Activated CD8-positive, alpha-beta memory T cell treated with anti-CD3 and anti-CD28 coated beads, Interleukin-2, amount 50 U/mL, for 48 hours (primary cell): ENCODE data around the gene GALNT14.

Experiments
- DNase-seq: peaks from one replicate; pipeline ENCODE4 v3.0.0-alpha.2; 2020

GALNT14 gene

DNA sequence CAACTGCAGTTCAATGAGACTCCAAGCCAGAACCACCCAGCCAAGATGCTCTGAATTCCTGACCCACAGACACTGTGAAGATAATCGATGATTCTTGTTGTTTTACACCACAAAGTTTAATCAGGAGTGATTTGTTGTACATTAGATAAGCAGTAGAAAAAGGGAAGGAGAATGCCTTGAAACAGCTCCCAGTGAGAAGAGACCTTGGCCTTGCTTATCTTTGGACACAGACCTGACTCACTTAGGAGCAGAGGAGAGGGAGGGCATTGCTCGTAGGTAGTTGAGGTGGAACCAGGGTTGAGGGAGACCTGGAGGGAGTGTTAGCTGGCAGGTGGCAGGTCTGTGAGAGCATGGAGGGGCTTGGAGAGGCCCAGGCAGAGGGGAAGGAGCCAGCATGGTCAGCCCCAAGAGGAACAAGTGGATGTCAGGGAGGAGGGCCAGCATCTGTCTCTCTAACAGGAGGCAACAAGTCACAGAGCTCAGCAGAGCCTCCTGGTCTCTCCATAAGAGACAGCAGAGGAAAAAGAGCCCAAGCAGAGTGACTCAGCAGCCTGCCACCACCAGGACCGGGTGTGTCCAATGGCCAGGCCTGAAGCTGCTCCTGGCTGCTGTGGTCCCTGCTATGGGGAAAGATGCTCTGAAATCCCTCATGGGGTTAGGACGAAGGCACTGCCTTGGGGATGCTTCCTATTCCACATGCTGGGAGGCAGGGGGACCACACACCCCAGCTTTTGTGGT is 169.4 kb downstream of the GALNT14 start:
- DNase-seq = no peak

DNA sequence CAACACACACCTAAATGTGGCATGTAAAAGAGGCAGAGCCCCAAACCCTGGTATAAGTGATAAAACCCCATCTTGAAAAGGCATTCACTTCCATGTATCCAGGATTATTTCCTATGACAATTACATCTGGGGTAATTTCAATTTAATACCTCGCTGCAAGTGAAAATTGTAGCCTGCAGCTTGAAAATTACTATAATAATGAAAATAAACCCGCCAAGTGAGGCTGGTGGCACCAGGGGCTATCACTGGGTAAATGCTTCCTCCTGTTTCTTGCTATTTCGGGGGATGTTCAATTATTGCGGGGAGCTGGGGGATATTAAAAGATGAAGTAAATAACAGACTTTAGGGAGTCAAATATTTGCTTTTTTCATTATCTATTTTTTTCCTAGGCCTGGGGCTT is 171.5 kb downstream of the GALNT14 start:
- DNase-seq = no peak

DNA sequence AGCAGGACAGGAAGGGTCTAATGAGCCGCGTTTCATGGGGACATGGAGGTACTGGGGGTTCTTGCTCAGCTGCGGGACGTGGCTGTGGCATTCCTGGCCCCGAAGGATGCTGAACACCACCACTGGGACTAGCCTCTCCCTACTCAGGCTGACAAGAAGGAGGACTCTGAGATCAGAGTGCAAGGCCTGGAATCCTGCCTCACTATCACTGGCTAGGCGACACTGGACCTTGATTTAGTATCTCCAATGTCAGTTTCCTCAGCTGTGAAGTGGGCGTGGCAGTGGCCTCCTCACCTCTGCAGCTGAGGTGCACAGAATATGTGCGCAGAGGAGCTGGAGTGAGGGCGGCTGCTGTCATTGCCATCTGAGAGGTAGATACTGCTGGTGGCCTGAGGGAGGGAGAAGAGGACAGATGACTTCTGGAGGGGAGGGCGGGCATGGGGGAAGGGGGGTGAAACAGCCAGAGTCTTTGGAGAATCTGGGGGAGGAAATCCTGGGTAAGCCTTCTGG is 173.2 kb downstream of the GALNT14 start:
- no peak for DNase-seq

DNA sequence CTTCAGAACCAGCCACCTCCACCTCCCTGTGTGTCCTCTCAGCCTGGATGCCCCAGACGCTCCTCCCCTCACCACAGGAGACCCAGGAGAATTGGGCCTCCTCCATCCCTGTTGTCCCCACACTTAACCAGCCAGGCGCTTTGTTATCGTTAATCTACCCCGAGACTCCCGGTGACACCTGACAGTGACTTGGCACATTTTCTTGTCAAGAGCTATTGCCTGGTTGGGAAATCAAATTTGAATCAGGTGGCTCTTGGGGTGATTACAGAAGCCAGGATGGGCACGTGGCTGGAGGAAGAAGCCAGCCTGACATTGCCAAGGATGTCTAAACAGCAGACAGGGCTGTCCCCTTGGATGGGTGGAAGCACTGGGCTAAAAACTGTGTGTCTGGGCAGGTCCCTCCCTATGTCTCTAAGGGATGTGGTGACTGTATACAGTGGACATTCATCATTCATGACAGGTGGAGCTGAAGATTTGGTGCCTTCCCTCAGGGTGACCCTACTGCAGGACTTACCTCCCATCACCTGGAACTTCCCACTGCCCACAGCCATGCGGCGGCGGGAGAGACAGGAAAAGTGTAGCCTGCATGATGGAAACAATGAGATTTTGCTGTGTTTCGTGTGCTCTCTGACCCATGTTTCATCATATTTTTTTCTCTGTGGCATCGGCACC is 173.8 kb downstream of the GALNT14 start:
- DNase-seq = no peak

DNA sequence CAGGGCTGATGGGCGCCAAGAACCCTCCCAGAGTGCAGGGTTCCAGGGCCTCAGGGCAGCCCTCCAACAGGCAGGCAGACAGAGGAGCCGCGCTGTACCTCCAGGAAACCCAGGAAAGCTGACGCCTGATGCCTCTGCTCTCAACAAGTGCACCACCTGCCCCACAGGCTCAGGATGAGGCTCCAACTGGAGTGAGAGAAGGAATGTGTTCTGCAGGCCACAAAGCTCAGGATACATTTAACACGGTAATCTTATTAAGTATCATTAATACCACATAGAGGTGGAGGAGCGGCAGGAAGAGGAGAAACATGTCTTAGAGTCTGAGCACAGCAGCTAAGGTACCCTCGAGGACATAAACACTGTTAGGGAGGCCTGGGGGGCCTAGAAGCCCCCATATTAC is 175.1 kb downstream of the GALNT14 start:
- DNase-seq = no peak

DNA sequence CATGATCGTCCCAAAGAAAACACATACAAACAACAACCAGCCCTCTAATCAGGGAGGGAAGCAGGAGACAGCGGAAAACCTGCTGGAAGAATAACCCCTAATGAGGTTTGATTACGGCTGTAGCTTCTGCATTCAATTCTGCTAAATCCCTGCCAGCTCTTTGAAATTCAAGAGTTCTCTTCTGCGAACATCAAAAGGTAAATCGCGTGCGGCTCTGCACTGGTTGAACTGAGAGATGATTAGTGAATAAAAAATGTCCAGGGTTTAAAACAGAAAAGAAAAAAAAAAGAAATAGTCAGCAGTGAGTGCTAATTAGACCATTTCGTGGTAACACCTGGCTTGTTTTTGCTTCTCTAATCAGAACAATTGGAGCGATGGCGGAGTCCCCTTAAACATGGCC is 178.0 kb downstream of the GALNT14 start:
- DNase-seq = no peak

DNA sequence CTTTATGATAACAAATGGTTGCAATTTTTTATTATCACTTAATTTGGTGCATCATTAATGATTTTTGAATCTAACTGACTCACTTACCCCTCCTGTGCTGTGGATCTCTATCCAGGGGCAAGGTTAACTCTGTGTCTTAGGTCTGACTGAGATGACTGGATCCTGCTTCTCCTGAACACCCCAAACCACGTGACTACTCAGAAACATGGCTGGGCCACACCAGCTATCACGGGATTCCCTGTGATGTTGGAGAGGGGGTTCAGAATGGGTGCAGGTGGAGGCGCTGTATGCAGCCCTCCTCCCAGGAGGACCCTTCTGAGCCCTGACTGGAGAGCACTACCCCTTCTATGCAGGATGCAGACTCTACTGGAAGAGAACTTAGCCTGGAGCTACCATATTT is 178.6 kb downstream of the GALNT14 start:
- DNase-seq = no peak

DNA sequence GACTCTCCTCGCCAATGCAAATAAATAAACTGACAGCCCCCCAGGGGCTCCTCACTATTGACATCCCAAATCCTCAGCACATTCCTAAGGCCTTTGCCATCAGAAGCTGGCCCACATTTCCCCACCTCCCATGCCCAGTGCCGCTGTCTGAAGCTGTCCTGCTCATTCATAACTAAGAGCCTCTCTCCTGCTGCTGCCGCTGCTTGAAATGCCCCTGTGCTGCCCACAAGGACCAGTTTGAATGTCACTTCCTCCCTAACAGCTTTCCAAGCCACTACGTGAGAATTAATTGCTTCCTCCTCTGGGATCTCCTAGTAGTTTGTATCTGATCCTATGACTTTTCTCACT is 179.3 kb downstream of the GALNT14 start:
- DNase-seq = no peak

DNA sequence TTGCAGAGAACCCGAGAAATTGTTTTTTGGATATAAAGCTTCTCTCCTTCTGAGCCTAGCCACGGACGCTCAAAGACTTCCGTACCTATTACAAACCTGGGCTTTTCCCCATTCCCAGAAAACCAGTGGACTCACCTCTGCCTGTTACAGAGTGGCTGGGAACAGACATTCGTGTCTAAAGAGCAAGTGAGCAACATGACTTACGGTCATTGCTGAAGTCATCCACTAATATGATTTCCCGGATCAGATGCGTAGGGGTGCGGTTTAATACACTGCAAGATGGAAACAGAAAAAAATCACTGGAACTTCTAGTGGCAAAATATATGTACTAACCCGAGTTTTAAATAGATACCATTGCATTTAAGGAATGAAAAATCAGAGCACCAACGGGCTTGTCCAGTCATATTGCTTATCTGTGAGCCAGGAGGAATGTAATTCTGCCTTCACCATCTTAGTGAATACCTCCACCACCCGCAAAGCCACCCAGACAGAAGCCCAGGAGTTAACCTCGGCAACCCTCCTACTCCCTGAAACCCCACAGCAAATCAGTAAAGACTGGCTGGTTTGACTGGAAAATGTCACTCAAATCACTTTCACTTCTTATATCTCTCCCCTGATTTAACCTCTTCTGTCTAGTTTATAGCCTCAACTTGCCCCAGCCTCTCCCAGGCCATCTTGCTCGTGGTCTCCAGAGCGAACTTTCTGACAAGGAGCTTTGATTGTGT is 179.9 kb downstream of the GALNT14 start:
- DNase-seq = no peak

DNA sequence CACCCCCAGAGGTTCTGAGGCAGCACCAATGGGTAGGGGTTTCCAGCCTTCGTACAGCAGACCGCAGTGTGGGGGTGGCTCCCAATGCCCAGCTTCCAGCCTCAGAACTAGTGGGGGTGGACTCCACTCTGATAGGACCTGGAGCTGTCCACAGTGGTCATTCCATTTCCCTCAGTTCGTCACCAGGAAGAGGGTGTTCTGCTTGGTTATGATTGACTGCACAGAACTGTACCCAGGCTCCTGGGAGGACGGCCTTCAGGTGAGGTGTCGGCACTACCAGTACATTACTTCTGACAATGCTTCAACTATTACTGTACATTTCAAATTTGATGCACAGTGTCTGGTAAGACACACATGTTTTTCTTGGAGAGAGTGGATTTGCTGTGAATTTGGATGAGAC is 180.6 kb downstream of the GALNT14 start:
- DNase-seq = no peak

DNA sequence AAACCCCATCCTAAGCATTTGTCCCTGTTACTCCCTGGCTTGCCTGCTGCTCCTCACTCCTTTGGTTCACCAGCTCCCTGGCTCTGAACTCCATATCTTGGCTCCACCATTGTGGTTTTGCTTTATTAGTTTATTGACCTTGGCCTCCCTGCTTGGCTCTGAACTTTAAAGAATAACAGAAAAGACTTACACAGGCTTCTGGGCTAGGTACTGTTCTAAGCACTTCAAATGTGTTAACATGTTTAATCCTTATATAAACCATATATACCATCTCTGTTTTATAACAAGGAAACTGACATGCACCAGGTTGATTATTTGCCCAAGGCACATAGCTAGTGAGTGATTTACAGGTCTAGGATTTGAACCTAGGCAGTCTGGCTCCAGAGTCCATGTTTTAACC is 181.2 kb downstream of the GALNT14 start:
- DNase-seq = no peak

DNA sequence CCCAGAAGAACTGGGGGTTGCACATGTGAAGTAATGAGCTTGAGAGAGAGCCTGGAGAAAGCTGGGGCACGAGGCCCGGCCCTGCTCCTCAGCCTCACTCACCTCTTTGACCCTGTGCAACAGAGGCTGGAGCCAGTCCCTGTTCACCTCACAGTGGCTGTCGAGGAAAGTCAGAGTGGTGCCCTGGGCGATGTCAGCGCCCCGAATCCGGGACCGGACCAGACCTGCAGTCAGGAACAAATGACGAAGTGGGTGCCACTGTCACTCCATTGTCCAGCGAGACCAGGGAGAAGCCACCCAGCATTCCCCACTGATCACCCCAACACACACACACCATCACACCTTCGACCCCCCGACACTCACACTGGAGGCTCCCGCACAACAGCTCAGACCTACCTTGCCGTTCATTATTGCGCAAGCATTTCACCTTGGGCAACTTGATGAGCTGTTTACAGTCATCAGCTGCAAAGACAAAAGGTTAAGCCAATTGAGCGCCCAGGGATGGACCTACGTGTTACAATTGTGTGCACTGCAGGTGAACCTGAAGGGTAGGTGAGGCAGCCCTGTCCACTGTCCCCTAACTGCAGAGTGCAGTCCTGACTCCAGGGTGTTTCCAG is 182.6 kb downstream of the GALNT14 start:
- DNase-seq = no peak

DNA sequence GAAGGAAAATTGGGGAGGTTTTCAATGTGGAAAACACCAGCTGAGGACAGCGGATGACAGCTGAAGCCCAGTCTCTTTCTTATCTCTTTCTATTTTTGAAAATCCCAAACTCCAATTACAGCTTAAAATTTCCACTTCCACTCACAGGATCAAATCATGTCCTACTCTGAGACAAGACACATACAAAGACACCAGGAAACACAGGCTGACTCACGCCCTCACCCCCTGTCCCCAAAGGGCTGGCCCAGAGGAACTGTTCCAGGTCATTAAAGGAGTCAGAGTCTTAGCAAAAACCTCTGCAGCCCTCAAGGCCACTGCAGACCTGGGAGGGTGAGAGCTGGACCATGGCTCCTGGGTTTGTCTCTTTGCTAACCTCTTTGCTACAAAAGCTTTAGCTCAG is 187.9 kb downstream of the GALNT14 start:
- no peak for DNase-seq

DNA sequence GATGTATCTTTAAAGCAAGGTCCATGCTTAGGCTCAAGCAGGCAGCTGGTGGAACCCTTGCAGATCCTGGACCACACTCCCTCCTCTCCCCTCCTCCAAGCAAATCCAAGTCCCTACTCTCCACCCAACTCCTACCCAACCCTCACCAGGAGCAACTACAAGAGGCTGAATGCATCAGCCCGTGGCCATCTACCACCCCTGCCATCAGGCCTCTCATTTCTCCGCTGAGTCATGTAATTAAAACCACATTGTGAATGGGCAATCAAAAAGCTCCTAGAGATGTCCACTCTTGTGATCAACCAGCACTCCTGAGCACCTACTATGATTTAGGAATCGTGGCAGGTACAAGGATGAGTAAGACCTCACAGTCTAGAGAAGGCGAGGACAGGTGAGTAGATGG is 188.8 kb downstream of the GALNT14 start:
- no peak for DNase-seq

DNA sequence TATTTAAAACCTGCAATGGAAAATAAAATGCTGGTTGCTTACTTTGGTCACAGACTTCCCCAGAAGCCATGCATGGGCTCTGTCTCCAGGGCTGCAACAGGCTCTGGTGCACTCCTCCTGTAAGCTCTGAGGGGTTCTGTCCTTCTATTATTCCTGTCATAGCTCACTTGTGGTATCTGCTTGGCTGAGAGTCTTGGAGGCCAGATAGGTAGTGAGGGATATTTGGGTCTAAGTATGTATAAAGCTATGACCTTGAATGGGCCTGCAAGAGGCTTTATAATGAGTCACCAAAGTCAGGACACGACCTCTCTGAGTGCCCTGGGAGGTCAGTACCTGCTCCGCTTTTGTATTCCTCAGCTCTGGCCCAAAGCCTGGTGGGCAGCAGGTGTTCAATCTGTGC is 189.4 kb downstream of the GALNT14 start:
- no peak for DNase-seq

DNA sequence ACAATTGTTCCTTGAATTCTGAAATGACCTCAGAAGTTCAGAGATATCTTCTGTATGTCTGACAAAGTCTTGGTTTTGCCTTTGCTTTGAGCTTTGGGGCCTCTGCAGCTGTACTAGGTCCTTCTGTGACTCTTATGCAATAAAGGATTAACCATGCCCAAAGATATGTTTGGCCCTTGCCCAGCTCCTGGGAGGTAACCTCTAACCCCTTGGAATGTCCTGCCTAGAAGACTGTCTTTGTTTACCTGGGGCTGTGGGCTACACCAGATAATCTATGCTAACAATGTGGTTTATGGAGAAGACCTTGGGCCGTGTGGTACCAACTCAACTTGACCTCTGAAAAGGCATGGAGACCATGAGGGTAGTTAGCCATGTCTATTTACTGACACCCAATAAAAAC is 190.1 kb downstream of the GALNT14 start:
- DNase-seq = no peak

DNA sequence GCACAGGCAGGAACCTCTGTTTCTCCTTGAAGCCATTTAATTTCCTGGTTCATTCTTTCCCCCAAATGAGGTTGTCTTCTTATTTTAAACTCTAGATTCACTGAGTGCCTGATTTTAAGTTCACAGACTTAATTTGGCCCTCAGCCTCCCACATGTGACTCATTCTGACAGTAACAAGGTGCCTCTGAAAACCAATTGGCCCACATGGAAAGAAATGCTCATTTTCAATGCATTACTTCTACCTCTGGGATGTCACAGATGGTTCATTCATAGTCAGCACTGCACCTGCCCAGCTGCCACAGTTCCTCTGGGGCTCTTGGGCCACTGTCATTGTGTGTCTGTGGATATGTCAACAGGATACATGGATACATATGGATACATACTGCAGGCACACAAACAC is 190.6 kb downstream of the GALNT14 start:
- DNase-seq = no peak

DNA sequence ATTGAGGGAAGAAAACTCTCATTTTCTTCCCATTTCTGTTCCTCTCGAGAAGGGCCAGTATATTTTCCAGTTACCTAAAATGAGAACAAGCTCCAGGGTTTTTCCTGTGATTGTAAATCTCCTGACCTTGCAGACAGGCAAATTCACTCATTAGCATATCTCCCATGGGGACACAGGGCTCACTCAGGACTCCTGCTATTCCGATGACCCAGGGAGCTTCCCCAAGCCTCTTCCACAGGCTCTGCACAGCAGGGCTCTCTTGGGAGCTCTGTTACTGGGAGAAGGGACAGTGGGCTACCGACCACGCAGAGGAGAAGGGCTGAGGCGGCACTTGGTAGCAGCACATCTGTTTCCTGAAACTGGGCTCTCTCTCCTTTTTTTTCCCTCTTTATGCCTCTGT is 195.8 kb downstream of the GALNT14 start:
- DNase-seq = no peak

DNA sequence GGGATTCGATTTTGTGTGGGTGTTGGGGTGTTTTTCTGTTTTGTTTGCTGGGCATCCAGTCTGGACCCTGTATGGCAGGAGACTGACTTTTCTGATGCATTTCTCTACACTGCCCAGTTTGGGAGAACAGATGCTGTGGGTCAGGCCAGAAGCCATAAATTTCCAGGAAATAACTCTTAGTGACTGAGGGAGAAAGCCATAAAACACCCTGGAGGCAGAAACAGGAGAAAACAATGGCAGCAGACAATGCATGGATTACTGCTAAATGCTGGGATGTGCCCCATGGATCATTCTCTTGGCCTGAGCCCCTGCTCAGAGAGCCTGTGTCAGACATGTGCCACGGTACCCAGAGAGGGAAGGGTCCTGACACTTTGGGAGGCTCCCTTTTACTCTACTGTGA is 197.4 kb downstream of the GALNT14 start:
- no peak for DNase-seq

DNA sequence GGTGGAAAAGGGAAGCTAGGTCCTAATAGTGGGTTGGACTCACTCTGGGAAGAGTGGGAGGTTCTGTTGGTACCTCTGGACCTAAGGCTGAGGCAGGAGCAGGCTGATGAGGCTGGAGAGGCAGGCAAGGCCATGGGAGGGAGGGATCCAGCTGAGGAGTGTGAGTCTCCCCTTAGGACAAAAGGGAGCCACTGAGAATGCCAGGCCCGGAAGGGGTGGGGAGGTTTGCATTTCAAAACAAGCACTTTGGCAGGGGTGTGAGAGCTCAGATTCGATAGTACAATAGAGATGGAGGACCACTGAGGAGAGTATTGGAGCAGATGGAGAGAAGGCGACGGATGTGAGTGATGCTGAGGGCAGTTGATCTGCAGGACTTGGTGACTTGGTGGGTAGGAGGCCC is 198.9 kb downstream of the GALNT14 start:
- no peak for DNase-seq

DNA sequence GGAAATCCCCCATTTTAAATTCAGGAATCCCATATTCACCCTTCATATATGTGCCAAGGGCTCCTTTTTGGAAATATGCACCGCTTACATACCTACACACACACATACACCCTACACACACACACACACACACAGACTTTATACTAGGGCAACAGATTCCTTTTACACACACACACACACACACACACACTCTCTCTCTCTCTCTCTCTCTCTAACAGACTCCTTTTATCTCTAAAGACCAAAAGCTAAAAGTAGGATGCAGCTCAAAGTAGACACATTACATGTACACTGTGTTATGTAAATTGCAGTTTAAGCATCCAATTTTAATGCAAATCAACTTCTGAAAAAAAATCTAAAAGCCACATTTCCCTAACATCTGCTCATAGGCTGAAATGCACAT is 200.0 kb downstream of the GALNT14 start:
- DNase-seq = no peak

DNA sequence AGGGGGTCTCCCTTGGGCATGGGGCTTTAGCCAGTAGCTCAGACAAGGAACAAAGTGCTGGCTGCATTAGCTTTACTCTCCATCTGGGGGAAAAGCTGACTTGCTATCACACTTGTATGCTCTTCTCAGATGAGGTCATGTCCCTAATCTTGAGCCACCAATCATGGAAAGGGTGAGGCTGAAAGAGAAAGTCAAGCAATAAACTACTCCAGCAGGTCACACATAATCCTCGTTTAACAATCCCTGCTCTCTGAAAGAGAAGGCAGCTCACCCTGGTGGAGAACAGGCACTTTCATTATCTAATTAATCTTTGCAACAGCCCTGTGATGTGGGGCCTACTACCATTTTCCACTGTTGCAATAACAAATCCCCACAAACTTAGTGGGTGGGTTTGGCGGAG is 201.3 kb downstream of the GALNT14 start:
- DNase-seq = no peak

DNA sequence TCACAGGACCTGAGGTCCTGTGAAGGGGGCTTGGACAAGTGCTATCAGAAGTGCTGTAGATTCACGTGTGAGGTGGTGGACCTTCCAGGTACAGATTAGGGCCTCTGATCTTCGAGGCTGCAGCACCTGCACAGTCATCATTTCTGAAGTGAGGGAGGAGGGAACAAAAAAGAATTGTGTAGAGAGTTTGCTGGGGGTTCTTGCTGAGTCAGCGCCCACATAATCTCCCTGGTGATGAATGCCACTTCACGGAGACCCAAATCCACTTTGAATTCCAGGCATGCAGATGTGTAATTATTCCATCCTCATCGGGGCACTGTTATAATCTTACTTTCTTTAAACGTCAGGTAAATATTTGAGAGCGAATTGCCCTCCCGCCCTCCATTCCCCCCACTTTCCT is 202.4 kb downstream of the GALNT14 start:
- no peak for DNase-seq

DNA sequence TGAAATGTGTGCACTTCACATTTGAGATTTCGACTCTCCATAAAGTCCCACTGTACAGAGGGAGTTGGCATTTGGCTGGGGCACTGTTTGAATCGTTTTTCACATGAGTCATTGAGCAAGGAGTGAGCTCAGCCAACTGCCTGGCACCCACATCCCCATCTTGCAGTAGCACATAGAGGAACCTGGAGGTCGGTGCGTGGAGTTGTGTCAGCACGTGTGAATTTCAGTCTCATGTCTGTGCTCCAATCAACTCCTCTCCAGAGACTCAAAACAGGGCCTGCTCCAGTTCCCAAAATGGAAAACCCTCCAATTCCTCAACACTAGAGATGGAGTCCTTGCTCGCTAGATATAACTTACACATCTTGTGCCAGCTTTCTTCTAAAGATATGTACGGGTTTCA is 204.2 kb downstream of the GALNT14 start:
- DNase-seq = no peak
